Measurements from ENCODE around the gene ZSCAN18. TPM values are rescaled to one million over a fixed set of nuclear protein-coding genes. Genes with fewer than 3 reads are reported as not detected.
A peak's percentile ranks its signal among the peaks of the same experiment; 100 is the strongest.

The ZSCAN18 gene
- total RNA-seq, 2 experiments from 2014 or later: 27.0 to 31.7 TPM

GRCh38 chr19:58107778-58108545, 9.9 kb upstream of the ZSCAN18 start:
- Mint-ChIP-seq H3K4me1 (ENCODE audit: low read depth) (no peaks in the 10 kb centered on the region), H3K9me3 (peaks cover 53% of the 10 kb centered on the region), H3K27ac (no peak overlapping the region), H3K27me3 (no peaks in the 10 kb centered on the region), H3K4me3 (no peak overlapping the region), H3K36me3 (ENCODE audit: low read depth) (peaks cover 28% of the 10 kb centered on the region)
- DNase-seq: no peak
- ChIA-PET POLR2A (no interaction called here), CTCF (no interaction called here)
- no peak for ATAC-seq
- intact Hi-C loops (cut with micrococcal nuclease): no loop called here
- TF ChIP-seq CTCF (IDR thresholded peaks at IDR 0.05): no peak

- CTCF ChIA-PET: interaction anchor here (2.3 kb wide), 1 partner anchor 57 kb away, joined by 6 read pairs; no protein-coding TSS in a partner anchor
- intact Hi-C loops (cut with micrococcal nuclease): no loop called here
- Mint-ChIP-seq H3K9me3 (peaks cover 21% of the 10 kb centered on the region), H3K27ac (peak overlapping the region; percentile 96), H3K4me3 (peak overlapping the region; percentile 76), H3K27me3 (no peaks in the 10 kb centered on the region), H3K36me3 (ENCODE audit: low read depth) (peaks cover 34% of the 10 kb centered on the region), H3K4me1 (ENCODE audit: low read depth) (peaks cover 10% of the 10 kb centered on the region)
- DNase-seq: no peak
- POLR2A ChIA-PET: no interaction called here
- no peak for TF ChIP-seq CTCF (IDR thresholded peaks at IDR 0.05)
- ATAC-seq: no peak
Measured at GRCh38 chr19:58098682-58098998, 609 bp upstream of the ZSCAN18 start.

GRCh38 chr19:58097349-58097748, 682 bp downstream of the ZSCAN18 start:
- DNase-seq: peak; percentile 7
- POLR2A ChIA-PET: no interaction called here

GRCh38 chr19:58096884-58097283, 1.1 kb downstream of the ZSCAN18 start:
- intact Hi-C loops (cut with micrococcal nuclease): no loop called here
- TF ChIP-seq CTCF (IDR thresholded peaks at IDR 0.05): no peak
- peak overlapping the region; percentile 74 for H3K27ac Mint-ChIP-seq
- CTCF ChIA-PET: interaction anchor here (0.5 kb wide), 1 partner anchor 74 kb away, joined by 3 read pairs; no protein-coding TSS in a partner anchor
- H3K4me1 Mint-ChIP-seq (ENCODE audit: low read depth): peaks cover 10% of the 10 kb centered on the region
- no peaks in the 10 kb centered on the region for H3K27me3 Mint-ChIP-seq
- no peak for DNase-seq
- ATAC-seq: no peak
- POLR2A ChIA-PET: interaction anchor here (1.1 kb wide), 1 partner anchor 11 kb away, joined by 4 read pairs; no protein-coding TSS in a partner anchor
- peak overlapping the region; percentile 76 for H3K4me3 Mint-ChIP-seq
- H3K36me3 Mint-ChIP-seq (ENCODE audit: low read depth): peaks cover 32% of the 10 kb centered on the region
- peaks cover 18% of the 10 kb centered on the region for H3K9me3 Mint-ChIP-seq

More at GRCh38 chr19:58097349-58097748, 682 bp downstream of the ZSCAN18 start:
- peaks cover 30% of the 10 kb centered on the region for H3K36me3 Mint-ChIP-seq (ENCODE audit: low read depth)
- intact Hi-C loops (cut with micrococcal nuclease): no loop called here
- no peak for ATAC-seq
- CTCF ChIA-PET: no interaction called here
- H3K4me1 Mint-ChIP-seq (ENCODE audit: low read depth): peaks cover 10% of the 10 kb centered on the region
- no peaks in the 10 kb centered on the region for H3K27me3 Mint-ChIP-seq
- H3K4me3 Mint-ChIP-seq: peak overlapping the region; percentile 76
- no peak for TF ChIP-seq CTCF (IDR thresholded peaks at IDR 0.05)
- peaks cover 17% of the 10 kb centered on the region for H3K9me3 Mint-ChIP-seq
- H3K27ac Mint-ChIP-seq: peak overlapping the region; percentile 61

- peaks cover 10% of the 10 kb centered on the region for H3K4me1 Mint-ChIP-seq (ENCODE audit: low read depth)
- ATAC-seq (no peak), DNase-seq (no peak)
- no peak overlapping the region for H3K27ac Mint-ChIP-seq
- no peak overlapping the region for H3K4me3 Mint-ChIP-seq
- H3K36me3 Mint-ChIP-seq (ENCODE audit: low read depth): peaks cover 35% of the 10 kb centered on the region
- no peak for TF ChIP-seq CTCF (IDR thresholded peaks at IDR 0.05)
- intact Hi-C loops (cut with micrococcal nuclease): no loop called here
- POLR2A ChIA-PET: no interaction called here
- peaks cover 21% of the 10 kb centered on the region for H3K9me3 Mint-ChIP-seq
- H3K27me3 Mint-ChIP-seq: no peaks in the 10 kb centered on the region
- CTCF ChIA-PET: no interaction called here
Measured at GRCh38 chr19:58095328-58095727, 2.7 kb downstream of the ZSCAN18 start.
